Measurements from ENCODE around the gene USP22. TPM values are rescaled to one million over a fixed set of nuclear protein-coding genes. Genes with fewer than 3 reads are reported as not detected.

Gene USP22
- total and polyA plus RNA-seq, 2 experiments from 2014 or later: 68.9 to 296 TPM

GRCh38 chr17:21034340-21035235 lies 8.2 kb downstream of the USP22 start (continued):
- TF ChIP-seq, protein P1, sequence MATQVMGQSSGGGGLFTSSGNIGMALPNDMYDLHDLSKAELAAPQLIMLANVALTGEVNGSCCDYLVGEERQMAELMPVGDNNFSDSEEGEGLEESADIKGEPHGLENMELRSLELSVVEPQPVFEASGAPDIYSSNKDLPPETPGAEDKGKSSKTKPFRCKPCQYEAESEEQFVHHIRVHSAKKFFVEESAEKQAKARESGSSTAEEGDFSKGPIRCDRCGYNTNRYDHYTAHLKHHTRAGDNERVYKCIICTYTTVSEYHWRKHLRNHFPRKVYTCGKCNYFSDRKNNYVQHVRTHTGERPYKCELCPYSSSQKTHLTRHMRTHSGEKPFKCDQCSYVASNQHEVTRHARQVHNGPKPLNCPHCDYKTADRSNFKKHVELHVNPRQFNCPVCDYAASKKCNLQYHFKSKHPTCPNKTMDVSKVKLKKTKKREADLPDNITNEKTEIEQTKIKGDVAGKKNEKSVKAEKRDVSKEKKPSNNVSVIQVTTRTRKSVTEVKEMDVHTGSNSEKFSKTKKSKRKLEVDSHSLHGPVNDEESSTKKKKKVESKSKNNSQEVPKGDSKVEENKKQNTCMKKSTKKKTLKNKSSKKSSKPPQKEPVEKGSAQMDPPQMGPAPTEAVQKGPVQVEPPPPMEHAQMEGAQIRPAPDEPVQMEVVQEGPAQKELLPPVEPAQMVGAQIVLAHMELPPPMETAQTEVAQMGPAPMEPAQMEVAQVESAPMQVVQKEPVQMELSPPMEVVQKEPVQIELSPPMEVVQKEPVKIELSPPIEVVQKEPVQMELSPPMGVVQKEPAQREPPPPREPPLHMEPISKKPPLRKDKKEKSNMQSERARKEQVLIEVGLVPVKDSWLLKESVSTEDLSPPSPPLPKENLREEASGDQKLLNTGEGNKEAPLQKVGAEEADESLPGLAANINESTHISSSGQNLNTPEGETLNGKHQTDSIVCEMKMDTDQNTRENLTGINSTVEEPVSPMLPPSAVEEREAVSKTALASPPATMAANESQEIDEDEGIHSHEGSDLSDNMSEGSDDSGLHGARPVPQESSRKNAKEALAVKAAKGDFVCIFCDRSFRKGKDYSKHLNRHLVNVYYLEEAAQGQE (IDR thresholded peaks at IDR 0.05; ENCODE audit: unreplicated experiment): no peak
- TF ChIP-seq CREB1 (CRISPR knock-in tag; IDR thresholded peaks at IDR 0.05; ENCODE audit: low read depth): no peak
- TF ChIP-seq CTCF (conservative IDR thresholded peaks at IDR 0.05; ENCODE audit: low read depth in 2 of 2): no peak
- no peak for TF ChIP-seq EZH2phosphoT487 (IDR thresholded peaks at IDR 0.05; ENCODE audit: unreplicated experiment)

DNA sequence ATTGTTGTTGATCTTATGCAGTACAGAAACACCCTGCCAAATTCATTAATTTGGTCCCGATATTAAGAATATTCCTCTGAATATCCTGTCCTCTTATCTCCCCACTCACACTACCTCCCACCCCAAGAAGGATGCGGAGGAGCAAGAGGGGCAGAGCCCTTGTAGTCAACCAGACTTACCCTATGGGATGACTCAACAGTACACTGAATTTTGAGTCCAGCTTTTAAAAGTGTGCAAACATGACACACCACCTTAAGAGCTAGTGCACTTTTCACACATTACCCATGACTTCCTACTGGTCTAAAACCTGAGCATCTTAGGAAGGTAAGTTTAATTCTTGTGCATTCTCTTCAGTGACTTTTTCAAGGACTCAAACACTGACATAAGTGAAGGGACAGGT lies 9.5 kb downstream of the USP22 start:
- peaks cover 14% of the 10 kb centered on the region for H3K36me3 ChIP-seq (ENCODE audit: insufficient read depth)
- H2AFZ ChIP-seq: no peak overlapping the region
- TF ChIP-seq, protein P1 (IDR thresholded peaks at IDR 0.05; ENCODE audit: unreplicated experiment): no peak
- 0 out of 2 replicates have a peak, but pooled peaks have one; percentile 5 for TF ChIP-seq POLR2AphosphoS5 (IDR thresholded peaks at IDR 0.05; ENCODE audit: low read depth)
- no peak for TF ChIP-seq ZNF114 (CRISPR knock-in tag; IDR thresholded peaks at IDR 0.05)
- no peak for TF ChIP-seq ZNF331 (CRISPR knock-in tag; IDR thresholded peaks at IDR 0.05; ENCODE audit: low read depth)
- peaks cover 51% of the 10 kb centered on the region for H3K36me3 Mint-ChIP-seq (ENCODE audit: low read depth)
- H3K79me2 ChIP-seq (replicated peaks; ENCODE audit: insufficient read depth): peaks cover 98% of the 10 kb centered on the region
- no peak overlapping the region for H3K27ac Mint-ChIP-seq
- peaks cover 10% of the 10 kb centered on the region for H3F3A ChIP-seq (replicated peaks; ENCODE audit: low read depth)
- no peak overlapping the region for H3K4me3 ChIP-seq
- H3K9me3 Mint-ChIP-seq: no peaks in the 10 kb centered on the region
- no peaks in the 10 kb centered on the region for H3K9me2 ChIP-seq (ENCODE audit: insufficient read depth)
- H3K4me1 Mint-ChIP-seq: peaks cover 74% of the 10 kb centered on the region
- peak overlapping the region; percentile 60; the same call in 1 of the 2 replicates for H3K27ac ChIP-seq (ENCODE audit: low read depth)
- no peak for DNase-seq (ENCODE audit: low spot score)
- peaks cover 3% of the 10 kb centered on the region for H3K27me3 Mint-ChIP-seq (ENCODE audit: insufficient read depth, low read depth, poor library complexity)
- H3K4me1 ChIP-seq (ENCODE audit: insufficient read depth): peaks cover 78% of the 10 kb centered on the region
- H3K27me3 ChIP-seq (ENCODE audit: insufficient read depth): no peaks in the 10 kb centered on the region
- no peak for ATAC-seq
- H3K4me2 ChIP-seq: no peak overlapping the region
- H4K20me1 ChIP-seq (replicated peaks; ENCODE audit: insufficient read depth): peaks cover 89% of the 10 kb centered on the region
- no peak overlapping the region; the same call in 2 of the 3 replicates for H3K4me3 Mint-ChIP-seq

Data from GM23338 (cell line).